ENCODE data around the gene OSBPL8.
"Not testable (repeated sequence)": the region's sequence is repeated elsewhere in the genome, so short reads cannot be mapped to it uniquely, and the experiment has no call there.

Gene OSBPL8

GRCh38 chr12:76520348-76520747 lies 39.2 kb downstream of the OSBPL8 start:
- no peak for DNase-seq

DNA sequence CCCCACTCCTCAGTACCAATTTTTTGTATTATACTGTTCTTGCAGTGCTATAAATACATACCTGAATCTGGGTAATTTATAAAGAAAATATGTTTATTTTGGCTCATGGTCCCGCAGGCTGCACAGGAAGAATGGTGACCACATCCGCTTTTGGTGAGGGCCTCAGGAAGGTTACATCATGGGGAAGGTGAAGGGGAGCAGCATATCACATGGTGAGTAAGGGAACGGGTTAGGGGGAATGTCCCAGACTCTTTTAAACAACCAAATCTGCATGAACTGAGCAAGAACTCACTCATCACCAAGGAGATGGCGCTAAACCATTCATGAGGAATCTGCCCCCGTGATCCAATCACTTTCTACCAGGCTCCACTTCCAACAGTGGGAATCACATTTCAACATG lies 40.0 kb downstream of the OSBPL8 start:
- no peak for DNase-seq

DNA sequence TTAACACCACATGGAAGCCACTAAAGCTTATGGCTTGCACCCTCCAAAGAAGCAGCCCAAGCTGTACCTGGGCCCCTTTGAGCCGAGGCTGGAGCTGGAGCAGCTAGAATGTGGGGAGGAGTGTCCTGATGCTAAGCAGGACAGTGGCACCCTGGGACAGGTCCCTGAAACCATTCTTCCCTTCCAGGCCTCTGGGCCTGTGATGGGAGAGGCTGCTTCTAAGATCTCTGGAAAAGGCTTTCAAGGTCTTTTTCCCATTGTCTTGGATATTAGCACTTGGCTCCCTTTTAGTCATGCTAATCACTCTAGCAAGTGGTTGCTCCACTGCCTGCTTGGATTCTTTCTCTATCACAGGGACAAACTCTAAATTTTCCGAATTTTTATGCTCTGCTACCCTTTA lies 40.9 kb downstream of the OSBPL8 start:
- DNase-seq, result no peak

DNA sequence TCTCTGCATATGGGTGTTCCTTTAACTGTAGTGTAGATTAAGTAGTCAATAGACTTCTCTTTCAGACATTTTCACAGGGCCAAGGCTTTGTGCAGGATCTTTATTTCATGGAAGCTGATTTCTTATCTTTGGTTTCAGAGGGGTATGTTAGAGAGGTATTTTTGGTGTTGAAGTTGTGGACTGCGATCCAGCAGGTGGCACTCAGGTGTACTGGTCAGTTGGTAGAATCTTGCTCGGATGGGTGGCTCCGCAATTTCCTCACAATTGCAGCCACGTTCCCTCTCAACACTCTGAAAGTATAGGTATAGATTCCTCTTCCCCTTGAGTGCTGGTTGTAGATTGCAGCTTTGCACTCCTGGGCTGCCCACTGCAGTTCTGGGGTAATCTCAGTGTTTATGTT lies 44.3 kb downstream of the OSBPL8 start:
- no peak for DNase-seq

GRCh38 chr12:76511116-76511716 lies 48.4 kb downstream of the OSBPL8 start:
- not testable (repeated sequence) for DNase-seq

GRCh38 chr12:76508128-76508980 lies 51.2 kb downstream of the OSBPL8 start:
- no peak for DNase-seq

- no peak for DNase-seq
These were observed 53.4 kb downstream of the OSBPL8 start for GRCh38 chr12:76506149-76506548.

- no peak for DNase-seq
These were observed 54.5 kb downstream of the OSBPL8 start for GRCh38 chr12:76505050-76505449.

DNA sequence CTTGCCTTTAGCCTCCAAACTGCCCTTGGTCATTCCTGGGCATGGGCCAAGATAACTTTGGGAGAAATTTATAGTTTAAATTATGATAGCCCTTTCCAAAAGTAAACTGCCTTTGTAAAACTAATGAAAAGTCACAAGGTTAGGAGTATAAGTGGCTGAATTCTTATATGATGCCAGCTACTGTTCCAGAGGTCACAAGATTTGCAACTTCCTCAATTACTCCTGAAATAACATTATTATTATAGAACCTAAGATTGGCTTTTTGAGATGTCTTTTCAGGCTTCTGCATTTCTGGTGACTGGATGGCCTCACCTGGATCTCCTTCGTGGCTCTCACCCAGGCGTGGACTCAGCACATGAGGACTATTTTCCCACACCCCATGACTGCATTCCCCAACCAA lies 55.0 kb downstream of the OSBPL8 start:
- DNase-seq, result no peak

GRCh38 chr12:76503957-76504356 lies 55.6 kb downstream of the OSBPL8 start:
- DNase-seq, result no peak

DNA sequence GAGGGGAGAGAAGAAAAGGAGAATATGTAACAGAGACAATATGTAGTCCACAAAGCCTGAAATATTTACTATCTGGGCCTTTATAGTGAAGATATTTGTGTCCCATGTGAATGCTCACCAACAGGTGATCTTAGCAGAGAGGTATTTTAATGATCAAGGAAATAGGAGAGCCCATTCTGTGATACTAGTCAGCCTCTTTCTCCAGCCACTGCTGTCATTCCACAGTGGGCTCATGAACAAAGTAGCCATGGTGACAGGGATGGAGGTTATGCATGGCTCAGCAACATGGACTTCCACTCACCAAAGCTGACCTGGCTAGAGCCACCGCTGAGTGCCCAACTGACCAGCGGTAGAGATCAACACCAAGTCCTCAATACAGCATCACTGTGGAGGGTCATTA lies 58.2 kb downstream of the OSBPL8 start:
- DNase-seq, result no peak

DNA sequence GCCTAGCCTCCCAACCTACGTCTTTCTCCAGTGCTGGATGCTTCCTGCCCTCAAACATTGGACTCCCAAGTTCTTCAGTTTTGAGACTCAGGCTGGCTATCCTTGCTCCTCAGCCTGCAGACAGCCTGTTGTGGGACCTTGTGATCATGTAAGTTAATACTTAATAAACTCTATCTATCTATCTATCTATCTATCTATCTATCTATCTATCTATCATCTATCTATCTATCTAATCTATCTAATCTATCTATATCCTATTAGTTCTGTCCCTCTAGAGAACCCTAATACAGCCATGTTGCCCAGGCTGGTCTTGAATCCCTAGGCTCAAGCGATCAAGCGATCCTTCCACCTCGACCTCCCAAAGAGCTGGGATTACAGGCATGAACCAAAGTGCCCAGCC lies 60.4 kb downstream of the OSBPL8 start:
- DNase-seq, result not testable (repeated sequence)

DNA sequence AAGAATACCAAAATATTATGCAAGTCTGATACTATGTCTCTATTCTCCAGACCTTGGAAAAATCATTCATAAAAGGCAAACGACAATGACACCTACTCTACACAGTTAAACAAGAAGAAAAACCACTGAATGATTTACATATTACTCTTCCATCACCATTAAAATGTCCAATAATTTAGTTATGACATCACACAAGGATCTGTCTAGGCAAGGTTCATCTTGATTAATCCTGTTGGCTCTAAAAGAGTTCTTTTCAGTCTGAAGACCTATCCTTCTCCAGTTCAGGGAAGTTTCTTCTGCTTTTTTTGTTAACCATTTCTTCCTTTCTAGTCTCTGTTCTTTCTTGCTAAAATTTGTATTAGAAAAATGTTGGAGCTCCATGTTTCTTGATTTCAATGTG lies 64.0 kb downstream of the OSBPL8 start:
- no peak for DNase-seq

- DNase-seq, result no peak
These were observed 68.3 kb downstream of the OSBPL8 start for GRCh38 chr12:76491292-76491691.

GRCh38 chr12:76490763-76491162 lies 68.8 kb downstream of the OSBPL8 start:
- no peak for DNase-seq

DNA sequence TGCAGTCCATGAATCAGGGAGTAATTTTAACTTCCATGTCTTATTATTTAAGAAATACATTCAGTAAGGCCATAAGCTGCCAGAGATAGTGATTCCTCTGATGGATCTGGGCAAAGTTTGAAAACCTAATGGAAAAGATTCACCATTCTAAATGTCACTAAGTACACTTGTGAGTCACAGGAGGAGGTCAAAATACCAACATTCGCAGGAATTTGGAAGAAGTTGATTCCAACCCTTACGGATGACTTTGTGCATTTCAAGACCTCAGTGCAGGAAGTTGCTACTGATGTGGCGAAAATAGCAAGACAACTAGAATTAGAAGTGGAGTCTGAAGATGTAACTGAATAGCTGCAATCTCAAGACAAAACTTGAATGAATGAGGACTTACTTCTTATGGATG lies 69.8 kb downstream of the OSBPL8 start:
- DNase-seq, result no peak

DNA sequence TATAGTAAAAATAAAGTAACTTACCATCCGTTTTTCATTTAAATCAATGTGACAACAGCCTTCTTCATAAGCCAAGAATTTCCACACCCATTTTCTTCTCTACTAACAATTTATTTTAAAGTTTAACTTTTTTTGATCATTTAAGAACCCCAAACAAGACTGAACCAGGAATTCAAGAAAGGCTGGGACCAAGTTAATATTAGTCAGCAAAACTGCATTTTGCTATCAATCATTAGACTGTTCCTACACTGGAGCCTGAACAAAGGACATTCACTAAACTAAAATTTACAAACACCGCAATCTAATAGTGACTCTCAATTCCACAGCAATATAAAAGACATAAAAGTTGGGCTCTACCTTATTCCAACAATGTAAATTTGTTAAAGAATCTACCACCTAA lies 73.6 kb downstream of the OSBPL8 start:
- no peak for DNase-seq

GRCh38 chr12:76480796-76481195 lies 78.8 kb downstream of the OSBPL8 start:
- DNase-seq, result no peak

DNA sequence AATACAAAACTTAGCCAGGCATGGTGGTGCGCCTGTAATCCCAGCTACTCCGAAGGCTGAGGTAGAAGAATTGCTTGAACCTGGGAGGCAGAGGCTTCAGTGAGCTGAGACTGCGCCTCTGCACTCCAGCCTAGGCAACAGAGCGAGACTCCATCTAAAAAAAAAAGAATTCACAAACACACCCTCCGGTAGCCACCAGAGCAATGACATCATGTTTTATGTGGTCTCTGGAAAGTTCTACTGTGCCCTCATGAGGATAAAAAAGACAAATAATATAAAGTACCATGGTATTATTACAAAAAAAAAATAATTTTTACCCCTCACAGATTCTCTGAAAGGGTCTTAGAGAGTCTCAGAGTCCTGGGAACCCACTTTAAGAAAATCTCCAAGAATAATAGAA lies 81.5 kb downstream of the OSBPL8 start:
- DNase-seq, result no peak

GRCh38 chr12:76472862-76473261 lies 86.7 kb downstream of the OSBPL8 start:
- not testable (repeated sequence) for DNase-seq

DNA sequence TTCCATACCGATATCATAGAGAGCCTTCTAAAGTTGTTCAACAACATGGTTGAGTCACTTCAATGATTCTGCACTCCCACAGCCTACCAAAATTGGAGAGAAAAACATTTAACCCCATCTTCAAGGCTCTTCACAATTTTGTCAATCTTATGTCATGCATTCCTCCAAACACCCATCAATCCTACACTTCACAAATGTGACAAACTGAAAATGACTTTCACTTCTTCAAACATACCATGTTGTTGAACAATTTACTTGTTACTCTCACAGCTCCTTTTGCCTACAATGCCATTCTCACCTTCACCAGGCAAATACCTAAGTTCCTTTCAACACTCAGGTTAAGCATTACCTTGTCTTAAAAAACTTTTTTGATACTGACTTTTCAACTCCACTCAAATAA lies 88.0 kb downstream of the OSBPL8 start:
- DNase-seq, result no peak

DNA sequence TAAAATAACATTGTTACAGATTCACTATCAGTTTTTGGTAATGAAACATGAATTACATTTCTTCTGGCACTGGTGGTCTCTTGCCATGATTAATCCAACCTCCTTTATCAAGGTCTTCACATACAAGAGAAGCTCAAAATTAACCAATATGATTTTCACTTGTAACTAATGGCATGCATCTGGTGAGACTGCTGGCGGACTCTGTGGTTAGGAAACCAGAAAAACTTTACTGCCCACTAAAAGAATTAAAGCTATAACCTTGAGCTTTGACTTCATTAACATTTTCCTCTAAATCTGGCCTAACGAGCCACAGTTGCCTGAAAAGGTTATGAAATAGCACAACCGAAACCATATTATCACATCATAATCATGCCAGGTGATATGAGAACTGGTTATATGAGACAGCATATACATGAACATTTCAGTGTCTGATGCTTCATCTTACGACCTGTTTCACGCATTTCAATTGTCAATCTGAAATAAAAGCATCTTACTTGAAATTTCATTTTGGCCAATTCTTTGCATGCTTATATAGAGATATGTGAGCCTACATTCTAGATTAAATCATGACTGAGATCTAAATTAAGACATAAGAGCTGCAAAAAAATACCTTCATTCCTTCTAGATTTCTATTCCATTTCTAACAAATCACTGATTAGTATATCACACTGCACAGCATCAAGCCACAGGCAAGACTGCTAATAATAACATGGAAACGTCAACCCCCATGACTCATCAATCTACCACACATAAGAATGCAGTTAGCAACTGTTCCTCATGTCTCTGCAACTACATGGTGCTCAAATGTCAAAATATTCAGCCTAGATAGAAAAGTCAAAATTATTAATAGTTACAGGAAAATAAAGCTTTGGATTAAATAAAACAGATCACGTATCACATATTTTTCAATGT lies 89.3 kb downstream of the OSBPL8 start:
- peak in 1 of 2 donors; percentile 24 for DNase-seq

- no peak for DNase-seq
These were observed 94.9 kb downstream of the OSBPL8 start for GRCh38 chr12:76464631-76465166.

Measured in hippocampal formation (tissue), 2 donors.